GM12872 (cell line): Measurements from ENCODE around the gene PDZD4.

Experiments used
- CTCF ChIP-seq: IDR thresholded peaks from 3 replicates; pipeline ENCODE4 v1.5.1; 2011; ENCODE audit warnings: low read depth, mild to moderate bottlenecking, low read length, moderate library complexity; ENCODE audit not compliant: insufficient read depth

PDZD4 gene

GRCh38 chrX:153870288-153870690 lies 39.9 kb upstream of the PDZD4 start:
- no peak for TF ChIP-seq CTCF

- no peak for TF ChIP-seq CTCF
Observed at GRCh38 chrX:153869473-153870287, 39.3 kb upstream of the PDZD4 start.

GRCh38 chrX:153868576-153869472 lies 38.5 kb upstream of the PDZD4 start:
- TF ChIP-seq CTCF: no peak

GRCh38 chrX:153867671-153868070 lies 37.3 kb upstream of the PDZD4 start:
- no peak for TF ChIP-seq CTCF

- TF ChIP-seq CTCF: no peak
Observed at GRCh38 chrX:153867139-153867538, 36.8 kb upstream of the PDZD4 start.

- no peak for TF ChIP-seq CTCF
Observed at GRCh38 chrX:153866302-153867019, 36.1 kb upstream of the PDZD4 start.

GRCh38 chrX:153865685-153866084 lies 35.3 kb upstream of the PDZD4 start:
- TF ChIP-seq CTCF: no peak
